GM18507 (cell line): ENCODE results near the gene DXO.
"Not testable (repeated sequence)": the region's sequence is repeated elsewhere in the genome, so short reads cannot be mapped to it uniquely, and the experiment has no call there.

Experiments used
- DNase-seq: peaks from one replicate; pipeline ENCODE4 v3.0.0; 2011; ENCODE audit warnings: low read depth; ENCODE audit not compliant: insufficient read length; ENCODE audit errors: extremely low spot score
- FAIRE-seq: peaks from 2 replicates; lab custom pipeline; 2011; peaks lifted over from hg19 to GRCh38; lab: Jason Lieb, UNC

Gene DXO

DNA sequence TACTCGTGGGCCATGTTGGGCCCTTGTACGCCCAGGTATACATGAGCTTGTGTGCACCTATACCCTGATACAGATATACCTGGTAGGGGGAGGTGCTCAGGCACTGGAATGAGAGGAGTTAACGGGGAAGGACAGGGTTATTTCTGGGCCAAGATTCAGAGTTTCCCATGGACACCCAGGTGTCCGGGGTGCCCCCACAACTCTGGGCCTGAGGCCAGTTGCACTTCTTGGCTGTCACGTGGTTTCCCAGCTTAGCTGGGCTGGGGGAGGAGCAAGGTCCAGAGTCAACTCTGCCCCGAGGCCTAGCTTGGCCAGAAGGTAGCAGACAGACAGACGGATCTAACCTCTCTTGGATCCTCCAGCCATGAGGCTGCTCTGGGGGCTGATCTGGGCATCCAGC, 9.8 kb upstream of the DXO start, which contains the start of gene C4A:
C4A (plus strand) TSS at position 314 of the 400 bp plus-strand sequence; CDS start at position 365, 51 bp downstream.
- not testable (repeated sequence) for FAIRE-seq

DNA sequence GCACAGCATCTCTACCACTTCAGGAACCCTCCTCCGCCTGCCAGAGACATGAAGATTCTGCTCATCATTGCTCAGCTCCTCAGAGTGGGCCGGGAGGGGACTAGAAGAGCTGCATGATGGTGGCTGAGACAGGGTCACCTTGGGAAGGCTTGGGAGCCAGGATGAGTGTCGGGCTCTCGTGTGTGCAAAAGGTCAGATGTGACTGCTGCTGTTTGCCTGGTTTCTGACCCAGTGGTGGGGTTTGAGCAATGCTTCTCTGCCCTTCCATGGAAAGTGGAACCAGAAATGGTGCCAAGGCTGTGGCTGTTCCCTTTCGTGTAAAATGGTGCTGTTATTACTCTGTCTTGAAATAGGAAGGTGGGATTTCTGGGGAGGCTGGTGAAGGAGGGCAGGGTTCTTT, 9.1 kb upstream of the DXO start:
- DNase-seq, FAIRE-seq: not testable (repeated sequence)

More for the DNA sequence above, 9.8 kb upstream of the DXO start, which contains the start of gene C4A:
- not testable (repeated sequence) for DNase-seq

DNA sequence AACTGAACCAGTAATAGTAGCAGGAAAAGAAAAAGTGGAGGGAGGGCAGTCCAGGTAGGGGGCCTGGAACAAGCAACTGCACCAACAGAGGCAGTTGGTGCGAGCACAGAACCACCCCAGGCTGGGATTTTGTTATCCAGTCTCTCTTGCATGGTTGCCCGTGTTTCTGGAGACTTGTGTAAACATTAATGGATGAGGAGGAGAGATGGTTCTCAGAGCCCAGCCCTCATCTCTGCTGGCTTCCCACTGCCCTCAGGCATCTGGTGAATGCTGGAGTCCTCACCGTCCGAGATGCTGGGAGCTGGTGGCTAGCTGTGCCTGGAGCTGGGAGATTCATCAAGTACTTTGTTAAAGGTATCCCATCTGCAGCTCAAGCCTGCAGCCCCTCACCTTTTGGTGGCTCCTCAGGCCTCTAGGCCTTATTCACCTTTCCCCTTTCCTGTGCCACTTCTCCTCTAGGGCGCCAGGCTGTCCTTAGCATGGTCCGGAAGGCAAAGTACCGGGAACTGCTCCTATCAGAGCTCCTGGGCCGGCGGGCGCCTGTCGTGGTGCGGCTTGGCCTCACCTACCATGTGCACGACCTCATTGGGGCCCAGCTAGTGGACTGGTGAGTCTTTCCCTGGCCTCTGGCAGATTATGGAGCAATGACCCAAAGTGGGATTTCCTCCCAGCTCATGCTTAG, 8.4 kb upstream of the DXO start:
- not testable (repeated sequence) for DNase-seq, FAIRE-seq

DNA sequence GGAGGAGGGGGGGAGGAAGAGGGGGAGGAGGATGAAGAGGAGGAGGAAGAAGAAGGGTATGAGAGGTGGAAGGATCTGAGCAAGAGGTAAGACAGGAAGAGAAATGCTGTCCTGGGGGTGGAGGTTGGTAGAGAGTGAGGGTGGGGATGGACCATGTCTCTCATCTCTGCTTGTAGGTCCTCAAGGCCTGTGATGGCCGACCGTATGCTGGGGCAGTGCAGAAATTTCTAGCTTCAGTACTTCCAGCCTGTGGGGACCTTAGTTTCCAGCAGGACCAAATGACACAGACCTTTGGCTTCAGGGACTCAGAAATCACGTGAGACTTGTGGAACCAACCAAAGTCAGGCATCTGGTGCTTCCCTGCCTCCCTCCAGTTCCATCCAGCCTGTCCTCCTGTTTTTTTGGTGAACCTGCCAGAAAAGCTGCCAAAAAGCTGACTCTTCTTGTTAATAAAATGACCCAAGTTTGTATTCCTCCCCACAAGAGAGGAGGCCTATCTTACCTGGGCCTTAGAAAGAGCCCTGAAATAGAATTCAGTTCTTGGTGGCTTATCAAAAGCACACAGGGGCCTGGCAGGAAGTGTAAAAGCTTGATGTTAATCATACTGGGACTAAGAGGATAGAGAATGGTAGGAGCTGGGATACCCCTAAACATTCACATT, 7.4 kb upstream of the DXO start:
- DNase-seq (no peak), FAIRE-seq (no peak)

DNA sequence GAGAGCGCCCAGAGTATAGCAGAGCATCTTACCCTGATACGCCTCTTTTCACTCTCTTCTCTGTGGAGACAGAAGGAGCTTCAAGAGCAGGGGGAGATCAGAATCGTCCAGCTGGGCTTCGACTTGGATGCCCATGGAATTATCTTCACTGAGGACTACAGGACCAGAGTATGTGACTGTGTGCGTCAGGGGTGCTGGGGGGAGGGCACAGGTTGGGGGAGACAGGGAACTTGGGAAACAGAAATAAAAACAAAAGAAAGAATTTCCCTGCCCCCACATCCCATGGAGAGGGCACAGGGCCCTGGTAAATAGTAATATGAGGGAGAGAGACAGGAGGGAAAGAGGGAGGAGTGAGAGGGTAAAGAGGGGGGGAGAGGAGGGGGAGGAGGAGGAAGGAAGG, 6.9 kb upstream of the DXO start:
- FAIRE-seq (no peak), DNase-seq (no peak)

DNA sequence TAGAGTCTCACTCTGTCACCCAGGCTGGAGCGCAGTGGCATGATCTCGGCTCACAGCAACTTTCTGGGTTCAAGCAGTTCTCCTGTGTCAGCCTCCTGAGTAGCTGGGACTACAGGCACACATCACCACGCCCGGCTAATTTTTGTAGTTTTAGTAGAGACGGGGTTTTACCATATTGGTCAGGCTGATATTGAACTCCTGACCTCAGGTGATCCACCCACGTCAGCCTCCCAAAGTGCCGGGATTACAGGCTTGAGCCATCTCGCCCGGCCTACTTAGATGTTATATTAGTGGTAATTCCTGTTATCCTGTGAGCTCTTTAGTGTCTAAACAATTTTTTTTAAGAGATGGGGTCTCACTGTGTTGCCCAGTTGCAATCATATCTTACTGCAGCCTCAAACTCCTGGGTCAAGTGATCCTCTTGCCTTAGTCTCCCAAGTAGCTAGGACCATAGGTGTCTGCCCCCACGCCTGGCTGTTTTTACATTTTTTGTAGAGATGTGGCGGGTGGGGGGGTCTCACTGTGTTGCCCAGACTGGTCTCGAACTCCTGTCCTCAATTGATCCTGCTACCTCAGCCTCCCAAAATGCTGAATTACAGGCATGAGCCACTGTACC, 6.0 kb upstream of the DXO start:
- FAIRE-seq (no peak), DNase-seq (no peak)

DNA sequence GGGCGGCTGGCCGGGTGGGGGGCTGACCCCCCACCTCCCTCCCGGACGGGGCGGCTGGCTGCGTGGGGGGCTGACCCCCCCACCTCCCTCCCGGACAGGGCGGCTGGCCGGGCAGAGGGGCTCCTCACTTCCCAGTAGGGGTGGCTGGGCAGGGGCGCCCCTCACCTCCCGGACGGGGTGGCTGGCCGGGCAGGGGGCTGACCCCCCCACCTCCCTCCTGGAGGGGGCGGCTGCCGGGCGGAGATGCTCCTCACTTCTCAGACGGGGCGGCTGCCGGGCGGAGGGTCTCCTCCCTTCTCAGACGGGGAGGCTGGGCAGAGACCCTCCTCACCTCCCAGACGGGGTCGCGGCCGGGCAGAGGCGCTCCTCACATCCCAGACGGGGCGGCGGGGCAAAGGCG, 4.1 kb upstream of the DXO start:
- not testable (repeated sequence) for FAIRE-seq, DNase-seq

DNA sequence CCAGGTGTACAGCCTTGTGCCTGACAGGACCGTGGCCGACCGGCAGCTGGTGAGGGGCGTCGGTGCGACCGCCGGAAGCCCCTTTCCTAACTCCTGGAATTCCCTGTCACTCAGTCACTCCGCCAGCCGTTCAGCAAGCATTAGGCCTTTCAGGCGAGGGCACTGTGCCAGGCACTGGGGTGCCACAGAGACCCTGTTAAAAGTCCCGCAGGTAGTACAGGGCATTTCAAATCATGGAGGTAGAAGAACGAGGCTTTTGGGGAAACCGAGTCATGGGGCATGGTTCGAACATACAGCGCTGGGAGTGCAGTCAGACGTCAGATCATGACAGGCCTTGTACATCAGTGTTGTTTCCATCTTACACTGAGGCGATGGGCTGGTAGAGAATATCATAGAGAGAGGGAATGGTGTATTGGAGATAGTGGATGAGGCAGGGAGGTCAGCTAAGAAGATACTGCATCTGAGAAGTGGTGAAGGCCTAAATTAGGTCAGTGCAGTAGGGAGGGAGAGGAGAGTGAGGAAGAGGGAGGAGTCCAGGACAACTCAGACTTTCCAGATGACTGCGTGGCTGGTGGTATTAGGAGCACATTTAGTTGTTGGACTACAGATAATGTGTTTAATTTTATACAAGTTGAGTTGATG, 892 bp upstream of the DXO start:
- DNase-seq, result no peak
- no peak for FAIRE-seq

DNA sequence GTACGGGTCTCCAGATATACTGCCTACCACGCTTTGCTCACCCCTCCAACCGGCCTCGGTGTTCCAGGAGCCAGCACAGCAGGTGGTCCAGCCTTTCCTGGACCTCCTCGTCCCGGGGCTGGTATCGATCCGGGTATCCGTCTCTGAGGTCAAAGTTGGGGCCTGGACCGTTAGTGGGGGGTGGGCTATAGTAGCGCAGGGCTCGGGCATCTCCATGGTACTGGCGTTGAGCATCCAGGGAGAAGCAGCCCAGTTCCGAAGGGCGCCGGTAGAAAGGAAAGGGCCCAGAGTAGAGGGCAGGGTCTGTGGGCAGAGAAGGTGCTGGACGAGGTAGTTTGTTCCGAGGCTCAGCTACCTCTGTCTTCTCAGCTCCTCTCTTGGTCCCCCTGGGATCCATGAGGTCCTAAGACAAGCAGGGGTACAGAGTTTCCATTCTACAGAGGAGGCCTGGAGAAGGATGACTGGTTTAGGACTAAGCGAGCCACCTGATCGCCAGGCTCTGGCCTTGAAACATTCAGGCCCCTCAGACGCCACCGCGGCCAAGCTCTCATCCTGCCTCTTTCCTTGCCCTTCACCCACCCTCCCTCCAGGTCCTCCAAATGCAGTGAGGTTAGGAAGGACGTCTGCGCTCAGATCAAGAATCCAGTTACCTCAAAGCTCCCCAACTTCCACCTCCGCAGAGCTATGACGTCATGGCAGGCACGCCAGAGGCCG, 502 bp downstream of the DXO start:
- DNase-seq (no peak), FAIRE-seq (no peak)

DNA sequence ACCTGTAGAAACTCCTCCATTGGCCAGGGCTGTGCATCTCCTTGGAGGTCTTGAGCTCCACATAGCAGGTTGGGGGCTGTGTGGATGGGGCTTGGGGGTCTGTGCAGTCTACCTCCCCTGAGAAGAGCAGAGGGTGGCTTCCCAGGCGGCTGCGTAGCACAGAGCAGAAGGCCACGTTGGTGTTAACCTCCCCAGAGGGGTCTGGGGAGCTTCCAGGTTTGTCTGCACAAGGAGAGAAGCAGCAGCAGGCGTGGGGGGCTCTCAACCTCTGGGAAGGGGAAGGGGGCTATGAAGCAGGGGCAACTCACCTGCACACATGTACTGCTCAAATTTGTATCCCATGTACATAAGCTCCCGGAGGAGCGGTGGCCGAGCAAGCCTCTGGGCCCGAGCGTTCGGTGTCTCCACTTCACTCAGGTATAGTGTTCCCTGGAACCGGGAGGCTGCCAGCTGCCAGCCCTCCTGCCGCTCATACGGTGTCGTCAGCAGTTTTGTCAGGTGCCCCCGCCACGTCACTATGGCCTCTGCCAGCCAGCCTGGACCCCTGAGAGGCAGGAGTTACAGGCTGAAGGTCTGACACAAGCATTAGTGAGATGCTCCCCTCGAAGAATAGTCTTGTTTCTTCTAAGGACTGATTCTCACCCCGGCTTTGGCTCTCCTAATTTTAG, 1.2 kb downstream of the DXO start:
- FAIRE-seq (no peak), DNase-seq (no peak)

DNA sequence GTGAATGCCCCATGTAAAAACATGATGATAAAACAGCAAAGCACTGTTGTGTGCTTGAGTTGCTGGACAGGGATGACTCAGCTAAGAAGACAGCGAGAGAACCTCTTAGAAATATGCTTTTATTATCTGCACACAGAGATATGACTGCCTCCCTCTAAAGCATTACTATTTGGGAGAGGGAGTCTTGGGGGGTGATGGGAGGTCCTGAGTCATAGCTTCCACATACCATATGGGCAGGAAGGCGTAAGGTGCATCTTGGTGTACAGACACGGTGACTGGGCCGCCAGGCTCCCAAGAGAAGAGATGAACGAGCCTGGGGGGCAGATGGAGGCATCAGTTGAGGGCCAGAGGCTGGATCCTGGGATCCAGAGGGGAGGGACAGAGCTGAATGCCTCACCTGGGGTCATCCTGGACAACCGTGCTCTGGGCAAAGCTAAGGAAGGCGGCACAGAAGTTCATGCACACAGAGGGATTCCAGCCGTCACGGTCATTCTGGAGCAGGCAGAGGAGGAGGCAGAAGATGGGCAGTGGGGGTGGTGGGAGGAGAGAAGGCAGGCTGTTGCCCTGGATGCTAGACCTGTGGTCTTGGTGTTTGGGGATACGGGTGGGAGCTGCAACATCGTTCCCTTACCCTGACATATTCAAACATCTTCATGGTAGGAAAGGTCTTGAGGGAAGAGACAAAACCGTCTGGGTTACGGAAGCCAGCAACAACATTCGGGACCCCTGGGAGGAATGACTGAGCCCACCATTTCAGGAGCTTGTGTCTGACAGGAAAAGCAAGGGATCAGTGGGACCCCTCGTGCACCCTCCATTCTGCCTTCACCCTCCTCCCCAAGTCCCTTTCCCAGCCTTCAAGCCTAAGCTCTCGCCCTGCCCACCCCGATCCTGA, 2.0 kb downstream of the DXO start:
- DNase-seq, result no peak
- no peak for FAIRE-seq

DNA sequence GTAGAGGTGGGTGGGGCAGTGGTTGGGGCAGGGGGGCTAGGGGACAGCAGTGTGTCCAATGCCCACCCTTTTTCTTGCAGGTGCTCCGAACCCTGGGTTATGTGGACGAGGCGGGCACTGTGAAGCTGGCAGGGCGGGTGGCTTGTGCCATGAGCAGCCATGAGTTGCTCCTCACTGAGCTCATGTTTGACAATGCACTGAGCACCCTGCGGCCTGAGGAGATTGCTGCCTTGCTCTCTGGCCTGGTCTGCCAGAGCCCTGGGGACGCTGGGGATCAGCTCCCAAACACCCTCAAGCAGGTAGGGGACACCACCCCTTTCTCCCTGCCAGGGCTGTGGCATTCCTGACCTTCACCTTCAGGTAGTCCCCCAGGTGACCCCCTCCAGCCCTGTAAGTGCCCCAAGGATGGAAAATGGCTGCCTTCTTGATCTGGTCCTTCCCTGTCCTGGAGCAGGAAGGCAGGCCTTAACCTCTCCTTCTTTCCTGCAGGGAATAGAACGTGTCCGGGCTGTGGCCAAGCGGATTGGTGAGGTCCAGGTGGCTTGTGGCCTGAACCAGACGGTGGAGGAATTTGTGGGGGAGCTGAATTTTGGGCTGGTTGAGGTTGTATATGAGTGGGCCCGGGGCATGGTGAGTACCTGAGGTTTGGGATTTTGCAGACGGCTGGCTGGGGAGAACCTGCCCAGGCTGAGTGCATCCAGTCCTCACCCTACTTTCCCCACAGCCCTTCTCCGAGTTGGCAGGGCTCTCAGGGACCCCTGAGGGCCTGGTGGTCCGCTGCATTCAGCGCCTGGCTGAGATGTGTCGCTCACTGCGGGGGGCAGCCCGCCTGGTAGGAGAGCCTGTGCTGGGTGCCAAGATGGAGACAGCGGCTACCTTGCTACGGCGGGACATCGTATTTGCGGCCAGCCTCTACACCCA, 2.9 kb downstream of the DXO start:
- FAIRE-seq, result no peak
- DNase-seq, result no peak

DNA sequence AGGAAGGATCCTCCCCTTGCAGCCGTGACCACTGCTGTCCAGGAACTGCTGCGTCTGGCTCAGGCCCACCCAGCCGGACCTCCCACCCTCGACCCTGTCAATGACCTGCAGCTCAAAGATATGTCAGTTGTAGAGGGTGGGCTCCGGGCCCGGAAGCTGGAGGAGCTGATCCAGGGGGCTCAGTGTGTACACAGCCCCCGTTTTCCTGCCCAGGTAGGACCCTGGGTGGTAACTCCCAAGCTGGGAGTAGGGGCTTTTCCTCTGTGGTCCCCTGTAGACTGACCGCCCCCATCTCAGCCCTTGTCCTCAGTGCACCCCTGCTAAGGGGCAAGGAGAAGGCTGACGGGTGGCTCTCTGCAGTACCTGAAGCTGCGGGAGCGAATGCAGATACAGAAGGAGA, 3.6 kb downstream of the DXO start:
- FAIRE-seq (no peak), DNase-seq (no peak)

DNA sequence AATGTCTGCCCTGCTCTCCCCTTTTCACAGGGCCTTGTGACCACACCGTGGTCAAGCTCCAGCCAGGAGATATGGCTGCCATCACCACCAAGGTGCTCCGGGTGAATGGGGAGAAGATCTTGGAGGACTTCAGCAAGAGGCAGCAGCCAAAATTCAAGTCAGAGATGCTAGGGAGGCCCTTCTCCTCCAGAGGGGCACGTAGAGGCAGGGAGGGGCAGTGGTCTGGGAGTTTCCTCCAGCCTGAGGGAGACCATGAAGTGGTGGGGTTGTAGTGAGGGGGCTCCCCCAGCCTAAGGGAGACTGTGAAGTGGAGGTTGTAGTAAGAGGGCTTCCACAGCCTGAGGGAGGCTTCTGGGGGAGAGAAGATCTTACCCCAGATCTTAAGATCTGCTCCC, 4.0 kb downstream of the DXO start:
- DNase-seq (no peak), FAIRE-seq (no peak)

DNA sequence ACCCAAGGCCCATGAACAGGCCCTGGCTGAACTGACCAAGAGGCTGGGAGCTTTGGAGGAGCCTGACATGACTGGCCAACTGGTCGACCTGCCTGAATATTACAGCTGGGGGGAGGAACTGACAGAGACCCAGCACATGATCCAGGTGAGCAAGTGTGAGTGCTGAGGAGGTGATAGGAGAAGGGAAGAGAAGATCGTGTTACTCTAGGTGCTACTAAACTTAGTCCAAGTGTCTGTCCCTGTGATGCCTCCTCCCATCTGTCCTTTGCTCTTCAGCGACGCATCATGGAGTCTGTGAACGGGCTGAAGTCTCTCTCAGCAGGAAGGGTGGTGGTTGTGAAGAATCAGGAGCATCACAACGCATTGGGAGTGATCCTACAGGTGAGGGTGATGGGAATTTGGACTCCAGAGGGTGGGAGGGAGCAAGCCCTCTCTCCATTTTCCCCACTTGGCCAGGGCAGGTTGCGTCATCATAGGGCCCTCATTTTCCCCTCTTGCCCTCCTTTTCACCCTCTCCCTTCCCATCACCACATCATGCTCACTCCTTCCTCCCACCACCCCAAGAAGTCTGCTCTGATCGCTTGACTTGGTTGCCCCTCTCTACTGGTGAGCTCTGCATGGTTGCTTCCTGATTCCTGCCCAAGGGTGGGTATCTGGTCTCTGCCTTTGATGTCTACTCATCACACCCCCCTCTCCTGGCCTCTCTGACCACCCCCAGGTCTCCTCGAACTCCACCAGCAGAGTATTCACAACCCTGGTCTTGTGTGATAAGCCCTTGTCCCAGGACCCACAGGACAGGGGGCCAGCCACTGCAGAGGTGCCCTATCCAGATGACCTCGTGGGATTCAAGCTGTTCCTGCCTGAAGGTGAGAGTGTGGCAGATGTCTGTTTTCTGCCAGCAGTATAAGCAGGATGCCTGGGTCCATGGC, 4.7 kb downstream of the DXO start:
- DNase-seq (no peak), FAIRE-seq (no peak)

DNA sequence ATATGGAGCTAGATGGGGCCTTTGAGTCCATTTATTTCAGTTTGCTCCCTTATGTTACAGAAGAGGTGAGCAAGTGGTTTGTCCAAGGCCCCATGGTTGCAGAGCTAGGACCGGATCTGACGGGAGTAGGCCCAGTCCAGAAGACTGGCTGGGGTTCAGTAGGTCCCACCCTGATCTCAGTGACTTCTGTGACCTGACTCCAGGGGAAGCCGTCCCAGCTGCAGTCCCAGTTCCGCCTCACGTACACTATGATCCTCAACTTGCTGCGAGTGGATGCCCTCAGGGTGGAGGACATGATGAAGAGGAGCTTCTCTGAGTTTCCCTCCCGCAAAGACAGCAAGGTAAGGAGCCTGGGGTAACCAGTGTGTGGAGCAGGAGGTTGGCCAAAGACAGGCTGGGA, 5.4 kb downstream of the DXO start:
- FAIRE-seq (no peak), DNase-seq (no peak)
